GM12878 (cell line): Measurements from ENCODE around the gene BATF. TPM values are rescaled to one million over a fixed set of nuclear protein-coding genes. Genes with fewer than 3 reads are reported as not detected.

Source experiments
- ATAC-seq: fragments of 200-7000 bp; cut with Tn5 transposase; 3 replicates; pipeline ENCODE4 v1.9.1; 2020; ENCODE audit warnings: mild to moderate bottlenecking, moderate library complexity
- BruUV-seq: library from RNA; stranded (reverse); fragments of 400-500 nt; replicated peaks from 2 replicates; lab custom pipeline; 2021; lab: Mats Ljungman, UMichigan
- CTCF ChIA-PET: fragments of 300-600 bp; sonication (Branson Sonifier 250); formaldehyde crosslinking; extraction: SDS; loops from one replicate; lab custom pipeline; 2021; ENCODE audit warnings: inconsistent platforms; lab: Yijun Ruan, JAX
- POLR2A ChIA-PET: fragments of 350-600 bp; formaldehyde crosslinking; extraction: SDS; loops from one replicate; lab custom pipeline; 2021; ENCODE audit warnings: inconsistent platforms; lab: Charles Lee
- RAD21 ChIA-PET: fragments of 300-600 bp; sonication (Branson Sonifier 250); formaldehyde crosslinking; loops from one replicate; lab custom pipeline; 2023; ENCODE audit warnings: antibody characterized with exemption; ENCODE audit not compliant: unreplicated experiment; lab: Charles Lee
- SMC1A ChIA-PET: fragments of 300-600 bp; sonication (Branson Sonifier 250); formaldehyde crosslinking; loops from one replicate; lab custom pipeline; 2023; ENCODE audit not compliant: unreplicated experiment, uncharacterized antibody; lab: Charles Lee
- DNase-seq: peaks from one replicate; pipeline ENCODE4 v3.0.0-alpha.2; 2011; ENCODE audit warnings: low read depth, low spot score
- FAIRE-seq: peaks from 3 replicates; lab custom pipeline; 2011; peaks lifted over from hg19 to GRCh38; lab: Jason Lieb, UNC
- H2AFZ ChIP-seq: 2 replicates; pipeline ENCODE4 v1.6.0; 2011; ENCODE audit warnings: low read depth, low read length, control low read depth; ENCODE audit not compliant: control insufficient read depth
- H3K27ac ChIP-seq: 2 replicates; pipeline ENCODE4 v1.5.1; 2011; ENCODE audit warnings: control low read depth; ENCODE audit not compliant: control insufficient read depth, insufficient read depth
- H3K27me3 ChIP-seq, 2 experiments: replicated peaks in 1 of 2; 2 replicates each; pipeline versions ENCODE4 v1.6.0 to v1.6.1; 2011; ENCODE audit warnings: low read length in 1 of 2; ENCODE audit not compliant: control insufficient read depth in 2 of 2, insufficient read depth in 2 of 2
- H3K36me3 ChIP-seq, 2 experiments: 2 replicates each; pipeline ENCODE4 v1.5.1; 2011; ENCODE audit warnings: low read length in 1 of 2; ENCODE audit not compliant: control insufficient read depth in 2 of 2, insufficient read depth in 2 of 2
- H3K4me1 ChIP-seq: 2 replicates; pipeline ENCODE4 v1.6.1; 2011; ENCODE audit warnings: mild to moderate bottlenecking, low read length, moderate library complexity, mixed read lengths; ENCODE audit not compliant: control insufficient read depth, insufficient read depth
- H3K4me2 ChIP-seq: 2 replicates; pipeline ENCODE4 v1.6.0; 2011; ENCODE audit warnings: control low read depth; ENCODE audit not compliant: control insufficient read depth, insufficient read depth
- H3K4me3 ChIP-seq: fragments of 200-600 bp; sonication (generic); 2 replicates; pipeline ENCODE4 v1.5.1; 2016
- H3K79me2 ChIP-seq: 2 replicates; pipeline ENCODE4 v1.6.0; 2011; ENCODE audit warnings: low read length; ENCODE audit not compliant: control insufficient read depth, insufficient read depth
- H3K9ac ChIP-seq: 2 replicates; pipeline ENCODE4 v1.8.0; 2011; ENCODE audit warnings: low read length, control low read depth, mixed read lengths; ENCODE audit not compliant: control insufficient read depth, insufficient read depth
- H3K9me3 ChIP-seq: replicated peaks from 3 replicates; pipeline ENCODE4 v1.5.1; 2011; ENCODE audit warnings: mild to moderate bottlenecking, low read length; ENCODE audit not compliant: control insufficient read depth, insufficient read depth
- H4K20me1 ChIP-seq: 2 replicates; pipeline ENCODE4 v1.6.0; 2011; ENCODE audit not compliant: control insufficient read depth, insufficient read depth
- BCL11A ChIP-seq: IDR thresholded peaks from 2 replicates; pipeline ENCODE4 v1.6.1; 2011; ENCODE audit warnings: low read depth, low read length
- EZH2 ChIP-seq: IDR thresholded peaks from 2 replicates; pipeline ENCODE4 v1.6.1; 2012; ENCODE audit warnings: low read depth, mild to moderate bottlenecking, control low read depth, inconsistent platforms, low read length, borderline replicate concordance; ENCODE audit not compliant: control insufficient read depth
- FOXM1 ChIP-seq: IDR thresholded peaks from 2 replicates; pipeline ENCODE4 v1.6.1; 2012; ENCODE audit warnings: low read depth, mild to moderate bottlenecking, inconsistent platforms, low read length, moderate library complexity
- PML ChIP-seq: IDR thresholded peaks from 2 replicates; pipeline ENCODE4 v1.6.1; 2012; ENCODE audit warnings: low read length, inconsistent platforms
- SMARCA5 ChIP-seq: fragments of 450-650 bp; IDR thresholded peaks from 2 replicates; pipeline ENCODE4 v1.6.1; 2017; ENCODE audit warnings: mild to moderate bottlenecking
- STAT1 ChIP-seq: fragments of 450-650 bp; conservative IDR thresholded peaks from 2 replicates; pipeline ENCODE4 v1.6.1; 2014; ENCODE audit warnings: antibody characterized with exemption, mild to moderate bottlenecking
- SUZ12 ChIP-seq: fragments of 200-600 bp; sonication (generic); IDR thresholded peaks from one replicate; pipeline ENCODE4 v1.6.1; 2018; ENCODE audit warnings: antibody characterized with exemption, mild to moderate bottlenecking; ENCODE audit not compliant: unreplicated experiment
- ZNF217 ChIP-seq: fragments of 450-650 bp; IDR thresholded peaks from 2 replicates; pipeline ENCODE4 v1.6.1; 2017; ENCODE audit warnings: antibody characterized with exemption, mild to moderate bottlenecking
- ZNF274 ChIP-seq: IDR thresholded peaks from one replicate; pipeline ENCODE4 v1.8.0; 2011; ENCODE audit not compliant: insufficient read length, insufficient read depth
- WGBS: methylation state at CpG from one replicate; pipeline ENCODE4 v1.1.6; 2016; ENCODE audit warnings: low lambda C conversion rate; ENCODE audit not compliant: insufficient replicate concordance, insufficient coverage; ENCODE audit errors: missing lambda C conversion rate; 5-methylcytosine and 5-hydroxymethylcytosine counted together
- in situ Hi-C: fragments of 300-500 bp; cut with MboI; formaldehyde crosslinking; loops from 9 replicates; pipeline ENCODE4 v1.14.3; 2018; ENCODE audit warnings: mixed read lengths
- intact Hi-C: fragments of 100-400 bp; cut with micrococcal nuclease; formaldehyde crosslinking; loops from one replicate; pipeline ENCODE4 v1.14.2; 2022; ENCODE audit not compliant: unreplicated experiment
- polyA plus RNA-seq, 11 experiments: library from polyadenylated mRNA; depleted of rRNA in 4 of 11; unstranded in 6 of 11; stranded (reverse) in 5 of 11; fragments of >200 nt; fragmentation: Nextera tagmentation in 4 of 11; fragmentation: Illumina TruSeq in 1 of 11; extraction: Ambion mirVana in 4 of 11; extraction: Trizol in 1 of 11; gene quantifications; 1 replicate in 1 of 11; 2 replicates in 10 of 11; pipeline versions ENCODE4 v1.2.1 to v1.2.3, GENCODE V29; 2011 to 2016; ENCODE audit warnings: inconsistent platforms in 2 of 11, missing spikeins in 2 of 11, low read depth in 1 of 11
- total RNA-seq, 4 experiments: library from RNA; depleted of rRNA in 3 of 4; stranded (reverse); fragments of >200 nt in 3 of 4; fragmentation: Illumina TruSeq in 1 of 4; extraction: Trizol in 1 of 4; gene quantifications; 2 replicates each; pipeline versions ENCODE4 v1.2.1 to v1.2.3, GENCODE V29; 2013 to 2021
- TF ChIP-seq, protein P1 (sequence below): IDR thresholded peaks from 2 replicates; pipeline ENCODE4 v1.6.1; 2012; ENCODE audit warnings: low read length, inconsistent platforms
- TF ChIP-seq, protein P2 (sequence below): fragments of 450-650 bp; IDR thresholded peaks from 2 replicates; pipeline ENCODE4 v1.6.1; 2017; ENCODE audit warnings: low read depth, mild to moderate bottlenecking, moderate library complexity
- TF ChIP-seq, protein P3 (sequence below): fragments of 450-650 bp; IDR thresholded peaks from 2 replicates; pipeline ENCODE4 v1.6.1; 2014; ENCODE audit warnings: mild to moderate bottlenecking

BATF gene
- total and polyA plus RNA-seq, 10 of the 15 experiments (the other 5 are each of a cell fraction or from before 2014, with no cell fraction given) = 10.0 to 154 (median 103) TPM

DNA sequence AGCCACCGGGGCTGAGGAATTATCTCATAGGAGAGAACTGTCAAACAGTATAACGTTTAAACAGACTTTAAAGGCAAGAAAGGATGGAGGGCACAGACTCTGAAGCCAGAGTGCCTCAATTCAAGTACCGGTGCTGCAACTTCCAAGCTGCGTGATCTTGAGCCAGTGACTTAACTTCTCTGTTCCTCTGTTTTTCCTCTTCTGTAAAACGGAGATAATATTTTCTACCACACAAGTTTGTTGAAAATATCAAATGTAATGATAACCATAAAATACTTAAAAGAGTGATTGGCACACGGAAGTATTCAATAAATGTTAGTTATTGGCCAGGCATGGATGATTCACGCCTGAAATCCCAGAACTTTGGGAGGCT is 18.2 kb downstream of the BATF start:
- ChIA-PET RAD21 (interaction anchor here (0.7 to 15.4 kb wide), 10 partner anchors 9 to 113 kb away, joined by 3 to 419 read pairs (median 19); partner anchors contain the start of gene BATF), POLR2A (interaction anchor here (1.4 to 6.1 kb wide), 6 partner anchors 9 to 45 kb away, joined by 4 to 262 read pairs (median 12); partner anchors contain the start of gene BATF), CTCF (interaction anchor here (1.1 to 25.9 kb wide), 12 partner anchors 8 to 100 kb away, joined by 3 to 481 read pairs (median 6); partner anchors contain the start of gene BATF), SMC1A (interaction anchor here (0.7 to 12.1 kb wide), 13 partner anchors 13 to 479 kb away, joined by 3 to 487 read pairs (median 10); partner anchors contain the start of gene BATF)
- TF ChIP-seq SUZ12 (no peak), ZNF217 (0 out of 2 replicates have a peak, but pooled peaks have one; percentile 49), PML (0 out of 2 replicates have a peak, but pooled peaks have one; percentile 10), BCL11A (0 out of 2 replicates have a peak, but pooled peaks have one; percentile 1), FOXM1 (peak; percentile 10; the same call in 1 of the 2 replicates), SMARCA5 (0 out of 2 replicates have a peak, but pooled peaks have one; percentile 53), ZNF274 (no peak), STAT1 (no peak), EZH2 (no peak)
- TF ChIP-seq, protein P1, sequence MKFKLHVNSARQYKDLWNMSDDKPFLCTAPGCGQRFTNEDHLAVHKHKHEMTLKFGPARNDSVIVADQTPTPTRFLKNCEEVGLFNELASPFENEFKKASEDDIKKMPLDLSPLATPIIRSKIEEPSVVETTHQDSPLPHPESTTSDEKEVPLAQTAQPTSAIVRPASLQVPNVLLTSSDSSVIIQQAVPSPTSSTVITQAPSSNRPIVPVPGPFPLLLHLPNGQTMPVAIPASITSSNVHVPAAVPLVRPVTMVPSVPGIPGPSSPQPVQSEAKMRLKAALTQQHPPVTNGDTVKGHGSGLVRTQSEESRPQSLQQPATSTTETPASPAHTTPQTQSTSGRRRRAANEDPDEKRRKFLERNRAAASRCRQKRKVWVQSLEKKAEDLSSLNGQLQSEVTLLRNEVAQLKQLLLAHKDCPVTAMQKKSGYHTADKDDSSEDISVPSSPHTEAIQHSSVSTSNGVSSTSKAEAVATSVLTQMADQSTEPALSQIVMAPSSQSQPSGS = 0 out of 2 replicates have a peak, but pooled peaks have one; percentile 2
- TF ChIP-seq, protein P2, sequence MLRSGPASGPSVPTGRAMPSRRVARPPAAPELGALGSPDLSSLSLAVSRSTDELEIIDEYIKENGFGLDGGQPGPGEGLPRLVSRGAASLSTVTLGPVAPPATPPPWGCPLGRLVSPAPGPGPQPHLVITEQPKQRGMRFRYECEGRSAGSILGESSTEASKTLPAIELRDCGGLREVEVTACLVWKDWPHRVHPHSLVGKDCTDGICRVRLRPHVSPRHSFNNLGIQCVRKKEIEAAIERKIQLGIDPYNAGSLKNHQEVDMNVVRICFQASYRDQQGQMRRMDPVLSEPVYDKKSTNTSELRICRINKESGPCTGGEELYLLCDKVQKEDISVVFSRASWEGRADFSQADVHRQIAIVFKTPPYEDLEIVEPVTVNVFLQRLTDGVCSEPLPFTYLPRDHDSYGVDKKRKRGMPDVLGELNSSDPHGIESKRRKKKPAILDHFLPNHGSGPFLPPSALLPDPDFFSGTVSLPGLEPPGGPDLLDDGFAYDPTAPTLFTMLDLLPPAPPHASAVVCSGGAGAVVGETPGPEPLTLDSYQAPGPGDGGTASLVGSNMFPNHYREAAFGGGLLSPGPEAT = peak; percentile 0; the same call in 1 of the 2 replicates
- TF ChIP-seq, protein P3, sequence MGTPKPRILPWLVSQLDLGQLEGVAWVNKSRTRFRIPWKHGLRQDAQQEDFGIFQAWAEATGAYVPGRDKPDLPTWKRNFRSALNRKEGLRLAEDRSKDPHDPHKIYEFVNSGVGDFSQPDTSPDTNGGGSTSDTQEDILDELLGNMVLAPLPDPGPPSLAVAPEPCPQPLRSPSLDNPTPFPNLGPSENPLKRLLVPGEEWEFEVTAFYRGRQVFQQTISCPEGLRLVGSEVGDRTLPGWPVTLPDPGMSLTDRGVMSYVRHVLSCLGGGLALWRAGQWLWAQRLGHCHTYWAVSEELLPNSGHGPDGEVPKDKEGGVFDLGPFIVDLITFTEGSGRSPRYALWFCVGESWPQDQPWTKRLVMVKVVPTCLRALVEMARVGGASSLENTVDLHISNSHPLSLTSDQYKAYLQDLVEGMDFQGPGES = no peak
- peak overlapping the region; percentile 68 for H3K9ac ChIP-seq
- intact Hi-C loops (loop anchor here (1.0 to 10.0 kb wide), 2 partner anchors 9 to 46 kb away; no protein-coding TSS in a partner anchor), in situ Hi-C loops (loop anchor here (25.0 kb wide), 1 partner anchor 1778 kb away; a partner anchor contains a TSS)
- H3K4me1 ChIP-seq = peaks cover 58% of the 10 kb centered on the region
- FAIRE-seq (no peak), DNase-seq (no peak), ATAC-seq (no peak; the same call in 2 of the 3 replicates)
- H3K9me3 ChIP-seq = no peaks in the 10 kb centered on the region
- H2AFZ ChIP-seq = peak overlapping the region; percentile 5; the same call in 1 of the 2 replicates
- no TSS peak for BruUV-seq
- H3K4me3 ChIP-seq = peak overlapping the region; percentile 19; the same call in 1 of the 2 replicates
- peaks cover 0 to 23% of the 10 kb centered on the region in 2 experiments; a peak in 3 of 4 replicates for H3K36me3 ChIP-seq
- H3K27me3 ChIP-seq = no peaks in the 10 kb centered on the region
- peak overlapping the region; percentile 96 for H3K27ac ChIP-seq
- H4K20me1 ChIP-seq = no peaks in the 10 kb centered on the region
- H3K4me2 ChIP-seq = peak overlapping the region; percentile 98
- H3K79me2 ChIP-seq = peaks cover 84% of the 10 kb centered on the region
- WGBS = 10% methylated on average over 7 of the region's 7 CpGs
